OCI-LY7 (cell line): Measurements from ENCODE around the gene VPS13D. TPM values are rescaled to one million over a fixed set of nuclear protein-coding genes. Genes with fewer than 3 reads are reported as not detected.

ENCODE experiments used
- BruUV-seq: library from RNA; stranded (reverse); fragments of 400-500 nt; replicated peaks from 2 replicates; lab custom pipeline; 2021; lab: Mats Ljungman, UMichigan
- CTCF ChIA-PET: fragments of 300-600 bp; sonication (Branson Sonifier 250); formaldehyde crosslinking; loops from one replicate; lab custom pipeline; 2022; ENCODE audit warnings: antibody characterized with exemption; ENCODE audit not compliant: unreplicated experiment; lab: Charles Lee
- POLR2A ChIA-PET: fragments of 300-600 bp; sonication (Branson Sonifier 250); formaldehyde crosslinking; loops from one replicate; lab custom pipeline; 2022; ENCODE audit warnings: antibody characterized with exemption; lab: Charles Lee
- DNase-seq: peaks from one replicate; pipeline ENCODE4 v3.0.0-alpha.2; 2015; ENCODE audit warnings: low spot score
- H2AFZ ChIP-seq: fragments of 200-600 bp; sonication (generic), shearing (Covaris generic); 2 replicates; pipeline ENCODE4 v1.6.1; 2014; ENCODE audit warnings: mild to moderate bottlenecking, antibody characterized with exemption, low read length, moderate library complexity
- H3K27ac ChIP-seq: fragments of 200-600 bp; sonication (generic); 2 replicates; pipeline ENCODE4 v1.5.1; 2014; ENCODE audit warnings: mixed run types, low read depth, mild to moderate bottlenecking, moderate library complexity, low read length, inconsistent platforms; ENCODE audit not compliant: poor library complexity, severe bottlenecking
- H3K36me3 ChIP-seq: fragments of 200-600 bp; sonication (generic); 2 replicates; pipeline ENCODE4 v1.6.1; 2014; ENCODE audit warnings: mild to moderate bottlenecking, antibody characterized with exemption, low read length, moderate library complexity, mixed read lengths; ENCODE audit not compliant: insufficient read depth
- H3K4me1 ChIP-seq: fragments of 200-600 bp; sonication (generic); 2 replicates; pipeline ENCODE4 v1.5.1; 2014; ENCODE audit warnings: mild to moderate bottlenecking, low read length; ENCODE audit not compliant: insufficient read depth, poor library complexity, severe bottlenecking
- H3K4me2 ChIP-seq: fragments of 200-600 bp; sonication (generic); 2 replicates; pipeline ENCODE4 v1.6.1; 2014; ENCODE audit warnings: mild to moderate bottlenecking, low read length
- H3K4me3 ChIP-seq: fragments of 200-600 bp; sonication (generic); 2 replicates; pipeline ENCODE4 v1.5.1; 2014; ENCODE audit warnings: mild to moderate bottlenecking, low read depth, low read length; ENCODE audit not compliant: poor library complexity, severe bottlenecking
- H3K79me2 ChIP-seq: fragments of 200-600 bp; sonication (generic); 2 replicates; pipeline ENCODE4 v1.6.1; 2016; ENCODE audit warnings: low read depth, mild to moderate bottlenecking, low read length, moderate library complexity, mixed read lengths; ENCODE audit not compliant: insufficient read depth
- H3K9me2 ChIP-seq: fragments of 200-600 bp; sonication (generic); 2 replicates; pipeline ENCODE4 v1.6.1; 2016; ENCODE audit warnings: mild to moderate bottlenecking, low read length, mixed read lengths; ENCODE audit not compliant: insufficient read depth
- H3K9me3 ChIP-seq: fragments of 200-600 bp; sonication (generic); 2 replicates; pipeline ENCODE4 v1.6.1; 2014; ENCODE audit warnings: mild to moderate bottlenecking, mixed run types, low read length, mixed read lengths
- H4K20me1 ChIP-seq: fragments of 200-600 bp; sonication (generic); 2 replicates; pipeline ENCODE4 v1.6.1; 2014; ENCODE audit warnings: mild to moderate bottlenecking, antibody characterized with exemption, low read length, moderate library complexity, mixed read lengths; ENCODE audit not compliant: insufficient read depth
- EZH2phosphoT487 ChIP-seq: fragments of 200-600 bp; sonication (generic); IDR thresholded peaks from 2 replicates; pipeline ENCODE4 v1.6.1; 2018; ENCODE audit warnings: low read depth, borderline replicate concordance, mild to moderate bottlenecking, mixed run types, antibody characterized with exemption, low read length, moderate library complexity, mixed read lengths
- intact Hi-C: fragments of 100-400 bp; cut with micrococcal nuclease; formaldehyde crosslinking; loops from one replicate; pipeline ENCODE4 v1.10.0; 2022; ENCODE audit not compliant: unreplicated experiment
- total RNA-seq, 2 experiments: library from RNA; depleted of rRNA in 1 of 2; stranded (reverse); fragments of >200 nt in 1 of 2; shearing (Covaris generic) in 1 of 2; gene quantifications; 2 replicates each; pipeline ENCODE4 v1.2.3, GENCODE V29; 2014 to 2022
- TF ChIP-seq, protein P1 (sequence below): fragments of 200-600 bp; sonication (generic); conservative IDR thresholded peaks from 2 replicates; pipeline ENCODE4 v1.5.1; 2014; ENCODE audit warnings: mild to moderate bottlenecking, antibody characterized with exemption, low read length, moderate library complexity, mixed read lengths

VPS13D gene
- total RNA-seq, 2 experiments from 2014 or later, result 23.9 to 39.2 TPM

DNA sequence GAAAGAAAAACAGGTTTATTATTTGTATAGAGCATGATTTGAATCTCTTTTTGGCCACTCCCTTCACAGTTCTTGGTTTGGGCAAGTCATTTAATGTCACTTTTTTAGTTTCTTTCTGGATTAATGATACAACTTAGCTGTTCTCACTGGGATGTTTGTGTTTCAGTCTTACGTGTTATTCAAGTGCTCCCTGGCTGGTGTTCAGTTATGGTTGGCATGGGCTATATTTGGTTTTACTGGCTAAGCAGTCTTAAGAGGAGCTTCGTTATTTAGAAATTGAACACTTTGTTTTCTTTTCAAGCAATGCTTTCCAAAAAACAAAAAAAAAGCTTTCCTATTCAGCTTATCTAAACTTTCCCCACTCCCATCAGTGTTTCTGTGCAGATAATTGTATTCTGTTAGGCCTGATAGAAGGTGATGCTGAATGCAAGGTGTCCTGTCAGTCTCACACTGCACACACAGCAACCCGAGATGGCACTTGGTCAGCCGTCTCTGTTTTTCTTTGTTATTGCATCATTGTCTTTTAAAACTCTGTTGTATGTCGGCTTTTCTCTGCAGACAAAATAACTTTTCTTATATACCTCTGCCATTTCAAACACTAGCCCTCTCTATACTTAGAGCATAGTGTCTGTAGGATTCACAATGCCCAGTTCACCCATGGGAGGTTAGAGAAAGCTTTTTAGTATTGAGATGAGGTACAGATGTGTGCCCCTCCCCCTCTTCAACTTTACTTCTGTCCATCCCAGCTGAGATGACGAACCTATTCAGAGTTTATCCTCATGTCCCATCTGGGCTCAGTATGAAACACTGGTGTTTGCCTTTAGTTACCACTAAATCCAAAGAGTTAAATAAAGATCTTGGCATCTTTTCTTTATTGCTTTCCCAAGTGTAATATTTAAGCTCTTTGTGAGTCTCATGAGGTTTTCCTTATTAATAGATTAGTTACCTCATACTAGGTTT is 80.2 kb downstream of the VPS13D start:
- ChIA-PET CTCF (interaction anchor here (0.7 kb wide), 1 partner anchor 228 kb away, joined by 4 read pairs; no protein-coding TSS in a partner anchor), POLR2A (interaction anchor here (0.7 to 0.8 kb wide), 2 partner anchors 47 to 257 kb away, joined by 3 to 4 read pairs; no protein-coding TSS in a partner anchor)
- H3K27ac ChIP-seq, result no peak overlapping the region
- intact Hi-C loops, result no loop called here
- TF ChIP-seq, protein P1, sequence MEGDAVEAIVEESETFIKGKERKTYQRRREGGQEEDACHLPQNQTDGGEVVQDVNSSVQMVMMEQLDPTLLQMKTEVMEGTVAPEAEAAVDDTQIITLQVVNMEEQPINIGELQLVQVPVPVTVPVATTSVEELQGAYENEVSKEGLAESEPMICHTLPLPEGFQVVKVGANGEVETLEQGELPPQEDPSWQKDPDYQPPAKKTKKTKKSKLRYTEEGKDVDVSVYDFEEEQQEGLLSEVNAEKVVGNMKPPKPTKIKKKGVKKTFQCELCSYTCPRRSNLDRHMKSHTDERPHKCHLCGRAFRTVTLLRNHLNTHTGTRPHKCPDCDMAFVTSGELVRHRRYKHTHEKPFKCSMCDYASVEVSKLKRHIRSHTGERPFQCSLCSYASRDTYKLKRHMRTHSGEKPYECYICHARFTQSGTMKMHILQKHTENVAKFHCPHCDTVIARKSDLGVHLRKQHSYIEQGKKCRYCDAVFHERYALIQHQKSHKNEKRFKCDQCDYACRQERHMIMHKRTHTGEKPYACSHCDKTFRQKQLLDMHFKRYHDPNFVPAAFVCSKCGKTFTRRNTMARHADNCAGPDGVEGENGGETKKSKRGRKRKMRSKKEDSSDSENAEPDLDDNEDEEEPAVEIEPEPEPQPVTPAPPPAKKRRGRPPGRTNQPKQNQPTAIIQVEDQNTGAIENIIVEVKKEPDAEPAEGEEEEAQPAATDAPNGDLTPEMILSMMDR, result no peak
- no peak for TF ChIP-seq EZH2phosphoT487
- peaks cover 79% of the 10 kb centered on the region for H3K36me3 ChIP-seq
- no peak overlapping the region for H3K4me3 ChIP-seq
- no peak overlapping the region for H3K4me2 ChIP-seq
- H2AFZ ChIP-seq, result no peak overlapping the region
- no peaks in the 10 kb centered on the region for H3K9me2 ChIP-seq
- H4K20me1 ChIP-seq, result no peaks in the 10 kb centered on the region
- H3K9me3 ChIP-seq, result no peaks in the 10 kb centered on the region
- H3K79me2 ChIP-seq, result no peaks in the 10 kb centered on the region
- BruUV-seq, result no TSS peak
- H3K4me1 ChIP-seq, result no peaks in the 10 kb centered on the region
- no peak for DNase-seq

DNA sequence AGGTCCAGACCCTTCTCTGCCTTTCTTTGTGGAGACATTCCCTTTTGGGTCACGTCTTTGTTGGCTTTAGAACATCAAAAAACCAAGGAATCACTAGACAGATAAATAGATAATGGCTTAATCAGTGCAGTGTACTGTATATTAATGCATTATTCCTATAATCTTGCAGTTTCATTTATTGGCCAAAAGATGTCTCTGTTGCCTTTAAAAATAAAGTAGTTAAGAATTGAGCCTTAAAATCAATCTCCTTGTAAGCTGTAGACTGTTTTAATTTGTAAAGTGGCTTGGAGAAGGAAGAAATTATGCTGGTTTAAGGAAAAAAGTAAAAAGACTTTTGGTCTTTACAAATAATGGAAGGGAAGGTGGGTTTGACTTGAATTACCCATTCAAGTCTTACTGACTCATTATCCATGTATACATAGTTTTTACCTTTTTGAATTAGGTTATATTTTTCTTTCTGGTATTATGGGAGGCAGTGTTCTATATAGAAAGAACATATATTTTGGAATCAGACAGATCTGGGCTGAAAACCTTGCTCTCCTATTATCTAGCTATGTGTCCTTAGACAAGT is 84.6 kb downstream of the VPS13D start:
- intact Hi-C loops, result loop anchor here (1.0 to 2.0 kb wide), 2 partner anchors 306 to 344 kb away; no protein-coding TSS in a partner anchor
- Histone ChIP-seq H3K4me1 (no peaks in the 10 kb centered on the region), H3K4me3 (no peak overlapping the region), H3K36me3 (peaks cover 53% of the 10 kb centered on the region; the same call in 1 of the 2 replicates), H3K27ac (no peak overlapping the region), H3K4me2 (no peak overlapping the region), H3K79me2 (no peaks in the 10 kb centered on the region), H3K9me3 (no peaks in the 10 kb centered on the region), H3K9me2 (no peaks in the 10 kb centered on the region), H2AFZ (no peak overlapping the region), H4K20me1 (no peaks in the 10 kb centered on the region)
- no TSS peak for BruUV-seq
- POLR2A ChIA-PET, result no interaction called here
- DNase-seq, result peak; percentile 23
- TF ChIP-seq EZH2phosphoT487, result no peak
- TF ChIP-seq, protein P1, result peak; percentile 84
- CTCF ChIA-PET, result no interaction called here
